GM12878 (cell line): ENCODE measurements around the gene ARHGAP22. TPM values are rescaled to one million over a fixed set of nuclear protein-coding genes. Genes with fewer than 3 reads are reported as not detected.

Experiments
- ATAC-seq: fragments of 200-7000 bp; cut with Tn5 transposase; 3 replicates; pipeline ENCODE4 v1.9.1; 2020; ENCODE audit warnings: mild to moderate bottlenecking, moderate library complexity
- BruUV-seq: library from RNA; stranded (reverse); fragments of 400-500 nt; replicated peaks from 2 replicates; lab custom pipeline; 2021; lab: Mats Ljungman, UMichigan
- CTCF ChIA-PET: fragments of 300-600 bp; sonication (Branson Sonifier 250); formaldehyde crosslinking; extraction: SDS; loops from one replicate; lab custom pipeline; 2021; ENCODE audit warnings: inconsistent platforms; lab: Yijun Ruan, JAX
- POLR2A ChIA-PET: fragments of 350-600 bp; formaldehyde crosslinking; extraction: SDS; loops from one replicate; lab custom pipeline; 2021; ENCODE audit warnings: inconsistent platforms; lab: Charles Lee
- RAD21 ChIA-PET: fragments of 300-600 bp; sonication (Branson Sonifier 250); formaldehyde crosslinking; loops from one replicate; lab custom pipeline; 2023; ENCODE audit warnings: antibody characterized with exemption; ENCODE audit not compliant: unreplicated experiment; lab: Charles Lee
- SMC1A ChIA-PET: fragments of 300-600 bp; sonication (Branson Sonifier 250); formaldehyde crosslinking; loops from one replicate; lab custom pipeline; 2023; ENCODE audit not compliant: unreplicated experiment, uncharacterized antibody; lab: Charles Lee
- DNase-seq: peaks from one replicate; pipeline ENCODE4 v3.0.0-alpha.2; 2011; ENCODE audit warnings: low read depth, low spot score
- FAIRE-seq: peaks from 3 replicates; lab custom pipeline; 2011; peaks lifted over from hg19 to GRCh38; lab: Jason Lieb, UNC
- H2AFZ ChIP-seq: 2 replicates; pipeline ENCODE4 v1.6.0; 2011; ENCODE audit warnings: low read depth, low read length, control low read depth; ENCODE audit not compliant: control insufficient read depth
- H3K27ac ChIP-seq: 2 replicates; pipeline ENCODE4 v1.5.1; 2011; ENCODE audit warnings: control low read depth; ENCODE audit not compliant: control insufficient read depth, insufficient read depth
- H3K27me3 ChIP-seq, 2 experiments: replicated peaks in 1 of 2; 2 replicates each; pipeline versions ENCODE4 v1.6.0 to v1.6.1; 2011; ENCODE audit warnings: low read length in 1 of 2; ENCODE audit not compliant: control insufficient read depth in 2 of 2, insufficient read depth in 2 of 2
- H3K36me3 ChIP-seq, 2 experiments: 2 replicates each; pipeline ENCODE4 v1.5.1; 2011; ENCODE audit warnings: low read length in 1 of 2; ENCODE audit not compliant: control insufficient read depth in 2 of 2, insufficient read depth in 2 of 2
- H3K4me1 ChIP-seq: 2 replicates; pipeline ENCODE4 v1.6.1; 2011; ENCODE audit warnings: mild to moderate bottlenecking, low read length, moderate library complexity, mixed read lengths; ENCODE audit not compliant: control insufficient read depth, insufficient read depth
- H3K4me2 ChIP-seq: 2 replicates; pipeline ENCODE4 v1.6.0; 2011; ENCODE audit warnings: control low read depth; ENCODE audit not compliant: control insufficient read depth, insufficient read depth
- H3K4me3 ChIP-seq: fragments of 200-600 bp; sonication (generic); 2 replicates; pipeline ENCODE4 v1.5.1; 2016
- H3K79me2 ChIP-seq: 2 replicates; pipeline ENCODE4 v1.6.0; 2011; ENCODE audit warnings: low read length; ENCODE audit not compliant: control insufficient read depth, insufficient read depth
- H3K9ac ChIP-seq: 2 replicates; pipeline ENCODE4 v1.8.0; 2011; ENCODE audit warnings: low read length, control low read depth, mixed read lengths; ENCODE audit not compliant: control insufficient read depth, insufficient read depth
- H3K9me3 ChIP-seq: replicated peaks from 3 replicates; pipeline ENCODE4 v1.5.1; 2011; ENCODE audit warnings: mild to moderate bottlenecking, low read length; ENCODE audit not compliant: control insufficient read depth, insufficient read depth
- H4K20me1 ChIP-seq: 2 replicates; pipeline ENCODE4 v1.6.0; 2011; ENCODE audit not compliant: control insufficient read depth, insufficient read depth
- ATF7 ChIP-seq: fragments of 450-650 bp; IDR thresholded peaks from 2 replicates; pipeline ENCODE4 v1.6.1; 2016; ENCODE audit warnings: low read depth, mild to moderate bottlenecking
- CBX3 ChIP-seq: fragments of 200-600 bp; sonication (generic); IDR thresholded peaks from 2 replicates; pipeline ENCODE4 v1.6.1; 2016; ENCODE audit warnings: low read depth, borderline replicate concordance
- CHD4 ChIP-seq: fragments of 200-600 bp; sonication (generic); IDR thresholded peaks from 2 replicates; pipeline ENCODE4 v1.6.1; 2016; ENCODE audit warnings: mild to moderate bottlenecking
- DPF2 ChIP-seq: fragments of 450-650 bp; IDR thresholded peaks from 2 replicates; pipeline ENCODE4 v1.6.1; 2017; ENCODE audit warnings: mild to moderate bottlenecking
- FOS ChIP-seq: IDR thresholded peaks from 3 replicates; pipeline ENCODE4 v1.6.1; 2011; ENCODE audit warnings: borderline replicate concordance; ENCODE audit not compliant: insufficient read length; ENCODE audit errors: extremely low read depth
- HCFC1 ChIP-seq: fragments of 150-350 bp; IDR thresholded peaks from 2 replicates; pipeline ENCODE4 v1.6.1; 2014; ENCODE audit warnings: low read length
- JUNB ChIP-seq: IDR thresholded peaks from 2 replicates; pipeline ENCODE4 v1.6.1; 2016; ENCODE audit warnings: antibody characterized with exemption, mild to moderate bottlenecking
- KAT2A ChIP-seq: conservative IDR thresholded peaks from 2 replicates; pipeline ENCODE4 v1.6.1; 2011; ENCODE audit warnings: low read depth, low read length; ENCODE audit not compliant: control insufficient read depth
- NFIC ChIP-seq: IDR thresholded peaks from 2 replicates; pipeline ENCODE4 v1.6.1; 2012; ENCODE audit warnings: low read depth, mild to moderate bottlenecking, inconsistent platforms, low read length, moderate library complexity
- PAX8 ChIP-seq: fragments of 450-650 bp; IDR thresholded peaks from 2 replicates; pipeline ENCODE4 v1.6.1; 2017; ENCODE audit warnings: mild to moderate bottlenecking, moderate library complexity
- PBX3 ChIP-seq: IDR thresholded peaks from 2 replicates; pipeline ENCODE4 v1.6.1; 2011; ENCODE audit warnings: mild to moderate bottlenecking, low read depth, low read length, moderate library complexity; ENCODE audit not compliant: insufficient replicate concordance
- RB1 ChIP-seq: fragments of 450-650 bp; formaldehyde crosslinking; IDR thresholded peaks from 2 replicates; pipeline ENCODE4 v1.6.1; 2017; ENCODE audit warnings: mild to moderate bottlenecking, borderline replicate concordance
- SMC3 ChIP-seq: IDR thresholded peaks from 2 replicates; pipeline ENCODE4 v1.6.1; 2011; ENCODE audit warnings: low read length, improper control_type of control experiment, borderline replicate concordance
- USF2 ChIP-seq: IDR thresholded peaks from 2 replicates; pipeline ENCODE4 v1.6.1; 2011; ENCODE audit warnings: low read depth, low read length, improper control_type of control experiment, borderline replicate concordance
- ZBED1 ChIP-seq: IDR thresholded peaks from 2 replicates; pipeline ENCODE4 v1.6.1; 2016; ENCODE audit warnings: borderline replicate concordance
- ZNF384 ChIP-seq: IDR thresholded peaks from 2 replicates; pipeline ENCODE4 v1.6.1; 2012; ENCODE audit warnings: low read depth, mild to moderate bottlenecking, low read length, improper control_type of control experiment, borderline replicate concordance
- ZNF622 ChIP-seq: fragments of 450-650 bp; IDR thresholded peaks from 2 replicates; pipeline ENCODE4 v1.6.1; 2017; ENCODE audit warnings: mild to moderate bottlenecking, inconsistent platforms
- WGBS: methylation state at CpG from one replicate; pipeline ENCODE4 v1.1.6; 2016; ENCODE audit warnings: low lambda C conversion rate; ENCODE audit not compliant: insufficient replicate concordance, insufficient coverage; ENCODE audit errors: missing lambda C conversion rate; 5-methylcytosine and 5-hydroxymethylcytosine counted together
- in situ Hi-C: fragments of 300-500 bp; cut with MboI; formaldehyde crosslinking; loops from 9 replicates; pipeline ENCODE4 v1.14.3; 2018; ENCODE audit warnings: mixed read lengths
- intact Hi-C: fragments of 100-400 bp; cut with micrococcal nuclease; formaldehyde crosslinking; loops from one replicate; pipeline ENCODE4 v1.14.2; 2022; ENCODE audit not compliant: unreplicated experiment
- polyA plus RNA-seq, 11 experiments: library from polyadenylated mRNA; depleted of rRNA in 4 of 11; unstranded in 6 of 11; stranded (reverse) in 5 of 11; fragments of >200 nt; fragmentation: Nextera tagmentation in 4 of 11; fragmentation: Illumina TruSeq in 1 of 11; extraction: Ambion mirVana in 4 of 11; extraction: Trizol in 1 of 11; gene quantifications; 1 replicate in 1 of 11; 2 replicates in 10 of 11; pipeline versions ENCODE4 v1.2.1 to v1.2.3, GENCODE V29; 2011 to 2016; ENCODE audit warnings: inconsistent platforms in 2 of 11, missing spikeins in 2 of 11, low read depth in 1 of 11
- total RNA-seq, 4 experiments: library from RNA; depleted of rRNA in 3 of 4; stranded (reverse); fragments of >200 nt in 3 of 4; fragmentation: Illumina TruSeq in 1 of 4; extraction: Trizol in 1 of 4; gene quantifications; 2 replicates each; pipeline versions ENCODE4 v1.2.1 to v1.2.3, GENCODE V29; 2013 to 2021

ARHGAP22 gene
- total and polyA plus RNA-seq, 10 of the 15 experiments (the other 5 are each of a cell fraction or from before 2014, with no cell fraction given) = 0.07 to 0.61 (median 0.18) TPM; not detected in 5

- Histone ChIP-seq H3K27me3 (no peaks in the 10 kb centered on the region), H4K20me1 (no peaks in the 10 kb centered on the region), H3K4me2 (no peak overlapping the region), H3K27ac (no peak overlapping the region), H3K79me2 (no peaks in the 10 kb centered on the region), H3K9me3 (no peaks in the 10 kb centered on the region), H3K9ac (no peak overlapping the region), H3K36me3 (no peaks in the 10 kb centered on the region), H3K4me3 (no peak overlapping the region), H2AFZ (no peak overlapping the region), H3K4me1 (no peaks in the 10 kb centered on the region)
- 49% methylated on average over 27 of the region's 27 CpGs for WGBS
- SMC1A ChIA-PET = no interaction called here
- in situ Hi-C loops = no loop called here
- FAIRE-seq = no peak
- RAD21 ChIA-PET = interaction anchor here (0.6 kb wide), 1 partner anchor 102 kb away, joined by 3 read pairs; no protein-coding TSS in a partner anchor
- TF ChIP-seq HCFC1 (no peak), USF2 (no peak), PBX3 (no peak), CBX3 (no peak), NFIC (no peak), ZNF622 (no peak), SMC3 (no peak), JUNB (no peak), KAT2A (no peak), ZBED1 (no peak), ZNF384 (no peak), ATF7 (no peak), RB1 (no peak), DPF2 (no peak), PAX8 (no peak), FOS (no peak), CHD4 (no peak)
- no TSS peak for BruUV-seq
- POLR2A ChIA-PET = interaction anchor here (0.6 kb wide), 1 partner anchor 1146 kb away, joined by 3 read pairs; no protein-coding TSS in a partner anchor
- DNase-seq = no peak
- CTCF ChIA-PET = interaction anchor here (0.8 kb wide), 1 partner anchor 191 kb away, joined by 3 read pairs; no protein-coding TSS in a partner anchor
- intact Hi-C loops = no loop called here
- no peak for ATAC-seq
Observed at GRCh38 chr10:48464871-48465736, 139.8 kb downstream of the ARHGAP22 start.
